PFSK-1 (cell line): Measurements from ENCODE around the gene CHIC2.

ENCODE experiments used
- FOXP2 ChIP-seq: optimal IDR thresholded peaks from 2 replicates; pipeline ENCODE3; 2011; ENCODE audit warnings: borderline replicate concordance, control low read depth, inconsistent platforms; ENCODE audit not compliant: insufficient read depth; ENCODE audit errors: extremely low read length, extremely low read depth
- POLR2AphosphoS5 ChIP-seq: IDR thresholded peaks from 2 replicates; pipeline ENCODE4 v1.6.1; 2012; ENCODE audit warnings: low read depth, mild to moderate bottlenecking, control low read depth, low read length, moderate library complexity
- REST ChIP-seq, 2 experiments: IDR thresholded peaks; 2 replicates each; pipeline versions ENCODE4 v1.6.1 to v1.8.0; 2011 to 2012; ENCODE audit warnings: low read depth in 2 of 2, low read length in 2 of 2, control low read depth in 1 of 2, inconsistent platforms in 1 of 2, mild to moderate bottlenecking in 1 of 2, moderate library complexity in 1 of 2; ENCODE audit not compliant: insufficient read depth in 1 of 2
- SIN3A ChIP-seq: IDR thresholded peaks from 2 replicates; pipeline ENCODE4 v1.6.1; 2012; ENCODE audit warnings: mild to moderate bottlenecking, low read length, moderate library complexity, borderline replicate concordance; ENCODE audit not compliant: insufficient read depth
- TAF1 ChIP-seq: IDR thresholded peaks from 2 replicates; pipeline ENCODE4 v1.6.1; 2012; ENCODE audit warnings: low read length, control low read depth, borderline replicate concordance; ENCODE audit not compliant: insufficient read depth

- TF ChIP-seq TAF1 (no peak), POLR2AphosphoS5 (no peak), REST (IDR thresholded peaks at IDR 0.05; ENCODE audit: insufficient read depth in 1 of 2, low read depth in 2 of 2, low read length in 2 of 2) (no peak), SIN3A (no peak), FOXP2 (no peak)
Measured at GRCh38 chr4:54100595-54101189, 36.3 kb upstream of the CHIC2 start.
